SU-DHL-6 (cell line): ENCODE results near the gene PGBD5.

Source experiments
- EZH2phosphoT487 ChIP-seq: fragments of 200-600 bp; sonication (generic), shearing (Covaris generic); conservative IDR thresholded peaks from 2 replicates; pipeline ENCODE4 v1.6.1; 2018; ENCODE audit warnings: mild to moderate bottlenecking, antibody characterized with exemption, low read length, moderate library complexity, mixed read lengths
- TF ChIP-seq, protein P1 (sequence below): fragments of 200-600 bp; sonication (generic); IDR thresholded peaks from one replicate; pipeline ENCODE4 v1.5.1; 2017; ENCODE audit warnings: antibody characterized with exemption, mild to moderate bottlenecking, low read length, moderate library complexity; ENCODE audit not compliant: insufficient read depth, poor library complexity, severe bottlenecking

DNA sequence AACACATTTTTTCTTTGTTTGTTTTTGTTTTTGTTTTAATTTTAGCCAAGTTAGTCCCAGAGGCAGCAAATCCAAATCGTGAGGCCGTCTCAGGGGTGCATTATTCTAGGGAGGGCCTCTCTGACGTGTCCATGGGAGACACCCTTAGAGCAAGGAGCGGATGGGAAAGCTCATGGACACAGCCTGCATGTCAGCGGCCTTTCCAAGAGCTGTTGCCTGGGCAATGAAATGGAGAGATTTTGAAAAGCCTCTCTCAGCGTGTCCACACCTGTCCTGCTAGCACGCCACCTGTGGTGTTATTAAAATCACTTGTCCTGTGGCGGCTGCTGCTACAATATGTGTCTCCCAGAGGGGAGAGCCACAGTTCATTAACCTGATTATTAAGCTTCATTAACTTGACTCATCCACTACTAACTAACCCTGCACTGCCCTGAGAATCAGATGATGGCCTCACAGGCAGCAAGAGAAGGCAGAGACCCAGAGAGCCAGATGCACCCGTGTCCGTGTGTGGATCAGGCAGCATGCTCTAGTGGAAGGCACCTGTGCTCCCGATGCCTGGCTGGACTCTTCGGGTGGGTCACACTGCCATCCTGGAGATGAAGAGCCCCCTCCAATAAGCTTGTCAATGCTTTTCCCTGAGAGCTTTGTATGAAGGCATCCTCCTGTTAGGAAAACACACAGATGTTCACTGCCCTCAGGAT lies 133.3 kb downstream of the PGBD5 start:
- TF ChIP-seq, protein P1, sequence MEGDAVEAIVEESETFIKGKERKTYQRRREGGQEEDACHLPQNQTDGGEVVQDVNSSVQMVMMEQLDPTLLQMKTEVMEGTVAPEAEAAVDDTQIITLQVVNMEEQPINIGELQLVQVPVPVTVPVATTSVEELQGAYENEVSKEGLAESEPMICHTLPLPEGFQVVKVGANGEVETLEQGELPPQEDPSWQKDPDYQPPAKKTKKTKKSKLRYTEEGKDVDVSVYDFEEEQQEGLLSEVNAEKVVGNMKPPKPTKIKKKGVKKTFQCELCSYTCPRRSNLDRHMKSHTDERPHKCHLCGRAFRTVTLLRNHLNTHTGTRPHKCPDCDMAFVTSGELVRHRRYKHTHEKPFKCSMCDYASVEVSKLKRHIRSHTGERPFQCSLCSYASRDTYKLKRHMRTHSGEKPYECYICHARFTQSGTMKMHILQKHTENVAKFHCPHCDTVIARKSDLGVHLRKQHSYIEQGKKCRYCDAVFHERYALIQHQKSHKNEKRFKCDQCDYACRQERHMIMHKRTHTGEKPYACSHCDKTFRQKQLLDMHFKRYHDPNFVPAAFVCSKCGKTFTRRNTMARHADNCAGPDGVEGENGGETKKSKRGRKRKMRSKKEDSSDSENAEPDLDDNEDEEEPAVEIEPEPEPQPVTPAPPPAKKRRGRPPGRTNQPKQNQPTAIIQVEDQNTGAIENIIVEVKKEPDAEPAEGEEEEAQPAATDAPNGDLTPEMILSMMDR: no peak
- no peak for TF ChIP-seq EZH2phosphoT487
